ENCODE measurements around the gene GSTM4.
"Not testable (repeated sequence)": the region's sequence is repeated elsewhere in the genome, so short reads cannot be mapped to it uniquely, and the experiment has no call there.

The GSTM4 gene

GRCh38 chr1:109639841-109640184 lies 16.1 kb upstream of the GSTM4 start:
- no peak for DNase-seq

DNA sequence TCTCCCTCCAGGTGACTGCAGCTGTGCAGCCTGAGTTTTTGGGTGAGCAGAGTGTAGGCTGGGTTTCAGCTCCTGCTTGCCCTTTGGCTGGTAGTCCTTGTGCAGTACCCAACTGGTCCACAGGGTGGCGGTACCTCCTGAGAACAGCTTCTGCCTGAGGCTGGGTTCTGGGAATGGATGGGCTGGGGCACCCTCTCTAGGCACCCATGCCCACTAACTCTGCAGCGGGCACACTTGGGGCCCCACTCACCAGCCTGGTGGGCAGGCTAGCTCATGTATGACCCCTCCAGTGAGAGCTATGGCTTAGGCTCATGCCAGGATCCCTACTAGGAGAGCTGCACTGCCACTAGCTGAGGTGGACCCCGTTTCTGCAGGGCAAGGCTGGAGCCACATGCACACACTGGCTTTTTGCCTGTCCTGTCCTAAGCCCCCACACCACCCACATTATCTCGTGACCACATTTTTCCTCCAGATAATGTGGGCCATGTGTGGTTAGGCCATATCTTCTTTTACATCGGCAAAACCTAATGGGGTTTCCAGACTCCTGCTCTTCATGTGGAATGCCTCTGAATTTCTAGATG lies 15.5 kb upstream of the GSTM4 start:
- DNase-seq: peak; percentile 30 to 72

DNA sequence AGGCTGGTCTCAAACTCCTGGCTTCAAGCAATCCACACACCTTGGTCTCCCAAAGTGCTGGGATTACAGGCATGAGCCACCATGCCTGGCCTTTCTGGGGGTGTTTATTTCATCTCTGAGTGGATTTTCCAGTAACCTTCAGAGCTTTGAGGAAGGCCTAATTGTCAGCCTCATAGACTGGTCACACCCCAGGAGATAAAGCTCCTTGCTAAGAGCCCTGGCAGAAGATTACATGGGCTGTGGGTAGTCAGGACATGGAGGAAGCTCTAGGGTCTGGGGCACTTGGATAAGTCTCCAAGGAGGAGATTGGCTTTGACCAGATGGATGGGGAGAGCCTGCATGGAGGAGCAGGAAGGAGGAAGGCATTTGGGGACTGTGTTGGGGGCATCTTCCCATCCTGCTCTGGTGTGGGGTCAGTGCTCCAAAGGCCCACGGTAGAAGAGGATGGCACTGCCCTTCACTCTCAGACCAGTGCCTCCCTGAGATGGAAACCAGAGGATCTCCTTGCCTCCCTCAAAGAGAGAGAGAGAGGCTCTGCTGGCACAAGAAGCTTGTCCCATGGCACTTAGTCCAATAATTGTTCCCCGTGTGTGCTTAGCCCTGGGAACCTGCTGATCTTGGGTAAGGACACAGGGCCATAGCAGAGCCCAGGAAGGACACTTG lies 14.7 kb upstream of the GSTM4 start:
- no peak for DNase-seq

GRCh38 chr1:109641861-109642260 lies 14.0 kb upstream of the GSTM4 start:
- DNase-seq: no peak

DNA sequence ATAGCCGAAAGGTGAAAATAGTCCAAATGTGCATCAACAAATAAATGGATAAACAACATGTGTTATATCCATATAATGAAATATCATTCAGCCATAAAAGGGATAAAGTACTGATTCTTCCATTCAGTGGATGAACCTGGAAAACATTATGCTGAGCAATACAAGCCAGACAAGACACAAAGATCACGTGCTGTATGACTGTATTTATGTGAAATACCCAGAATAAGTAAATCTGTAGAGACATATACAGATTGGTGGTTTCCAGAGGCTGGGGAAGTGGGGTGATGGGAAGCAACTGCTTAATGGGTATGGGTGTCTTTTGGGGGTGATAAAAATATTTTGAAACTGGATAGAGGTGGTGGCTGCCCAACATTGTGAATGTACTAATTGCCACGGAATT lies 13.3 kb upstream of the GSTM4 start:
- DNase-seq: no peak

DNA sequence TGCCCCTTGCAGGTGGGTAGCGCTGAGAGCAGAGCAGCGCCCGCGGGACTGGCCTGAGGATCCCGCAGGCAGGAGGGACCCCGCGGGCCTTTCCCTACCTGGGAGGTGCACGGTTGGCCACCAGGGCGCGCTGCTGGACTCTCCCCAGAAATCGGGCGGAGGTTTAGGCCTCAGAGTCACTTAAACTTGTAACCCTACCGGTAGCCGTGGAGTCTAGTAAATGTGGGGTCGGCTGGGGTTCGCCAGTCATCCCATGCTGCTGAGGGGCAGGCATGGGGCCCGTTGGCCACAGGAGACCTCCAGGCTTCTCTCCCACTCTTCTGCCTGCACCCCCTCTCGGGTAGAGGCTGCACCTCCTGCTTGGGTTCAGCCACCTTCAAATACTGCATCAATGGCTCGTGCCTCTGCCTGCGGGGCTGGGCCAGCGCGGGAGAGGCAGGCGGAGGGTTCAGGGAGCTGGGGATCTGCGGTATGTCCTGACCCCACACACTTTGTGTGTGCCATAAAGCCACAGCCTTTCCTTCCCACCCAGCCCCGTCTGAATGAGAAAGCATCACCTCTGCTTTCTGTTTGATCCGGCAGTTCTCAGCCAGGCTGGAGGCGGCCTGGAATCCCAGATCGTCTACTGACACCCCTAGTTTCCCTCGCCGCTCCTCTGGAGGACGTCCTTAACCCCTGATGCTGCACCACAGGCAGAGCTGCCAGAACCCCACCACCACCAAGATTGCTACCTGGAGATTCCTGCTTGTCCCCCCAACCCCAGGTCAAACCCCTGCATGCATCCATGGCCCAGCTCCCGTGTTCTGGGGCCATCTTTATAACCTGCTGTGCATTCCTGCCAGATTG lies 12.3 kb upstream of the GSTM4 start:
- DNase-seq: peak; percentile 30 to 65

DNA sequence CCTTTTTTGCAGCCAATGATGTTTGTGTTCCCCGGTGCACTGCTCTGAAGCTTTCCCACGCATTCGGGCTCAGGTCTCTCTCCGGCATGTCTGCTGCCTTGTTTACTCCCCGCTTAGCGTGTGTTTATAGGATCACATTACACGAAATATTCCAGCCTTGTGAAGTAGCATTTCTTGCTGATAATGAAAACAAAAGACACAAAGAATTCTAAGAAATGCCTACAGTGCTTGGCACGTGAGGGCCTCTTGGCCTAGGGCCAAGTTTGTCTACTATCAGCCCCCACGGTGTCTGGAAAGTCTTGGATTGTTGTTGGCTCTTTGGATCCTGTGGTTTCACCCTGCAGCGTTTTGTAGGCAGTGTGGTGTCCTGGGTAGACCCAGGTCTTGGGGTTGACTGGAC lies 11.2 kb upstream of the GSTM4 start:
- no peak for DNase-seq

GRCh38 chr1:109649491-109649914 lies 6.4 kb upstream of the GSTM4 start:
- no peak for DNase-seq

GRCh38 chr1:109650609-109651008 lies 5.3 kb upstream of the GSTM4 start:
- no peak for DNase-seq

- DNase-seq: no peak
Measured at GRCh38 chr1:109652402-109652801, 3.5 kb upstream of the GSTM4 start.

DNA sequence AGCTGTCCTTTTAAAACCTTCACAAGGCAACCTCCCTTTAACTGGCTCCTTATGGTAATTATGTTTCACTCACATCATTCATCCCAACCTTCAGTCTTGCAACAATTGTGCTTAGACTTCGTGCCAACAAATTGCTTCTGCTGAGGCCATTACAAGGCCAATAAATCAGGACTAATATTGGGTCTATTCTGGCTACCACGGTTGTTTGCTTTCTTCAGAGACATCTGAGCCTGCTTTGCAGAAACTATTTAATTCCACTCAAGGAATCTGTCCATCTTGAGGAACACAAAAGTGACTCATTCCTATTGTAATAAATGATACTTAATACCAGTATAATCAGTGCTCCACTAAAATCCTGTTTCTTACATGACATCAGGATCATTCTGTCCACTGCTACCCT lies 2.6 kb upstream of the GSTM4 start:
- DNase-seq: no peak

- no peak for DNase-seq
Measured at GRCh38 chr1:109654519-109654918, 1.4 kb upstream of the GSTM4 start.

DNA sequence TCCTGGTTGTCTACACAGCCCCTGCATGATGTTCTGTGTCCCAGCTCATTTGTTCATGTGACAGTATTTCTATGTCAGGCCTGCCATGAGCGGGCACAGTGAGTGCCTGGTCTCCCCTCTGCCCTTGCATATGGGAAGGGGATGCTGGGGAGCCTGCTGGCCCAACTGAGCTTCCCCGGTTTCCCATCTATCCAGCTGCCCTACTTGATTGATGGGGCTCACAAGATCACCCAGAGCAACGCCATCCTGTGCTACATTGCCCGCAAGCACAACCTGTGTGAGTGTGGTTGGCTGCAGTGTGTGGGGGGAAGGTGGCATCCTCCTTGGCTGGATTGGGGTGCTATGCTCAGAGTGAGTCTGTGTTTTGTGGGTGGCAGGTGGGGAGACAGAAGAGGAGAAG lies 1.5 kb downstream of the GSTM4 start:
- no peak for DNase-seq

GRCh38 chr1:109657970-109658369 lies 2.1 kb downstream of the GSTM4 start:
- no peak for DNase-seq

GRCh38 chr1:109658533-109659042 lies 2.7 kb downstream of the GSTM4 start:
- DNase-seq: no peak

GRCh38 chr1:109659145-109659544 lies 3.2 kb downstream of the GSTM4 start:
- no peak for DNase-seq

DNA sequence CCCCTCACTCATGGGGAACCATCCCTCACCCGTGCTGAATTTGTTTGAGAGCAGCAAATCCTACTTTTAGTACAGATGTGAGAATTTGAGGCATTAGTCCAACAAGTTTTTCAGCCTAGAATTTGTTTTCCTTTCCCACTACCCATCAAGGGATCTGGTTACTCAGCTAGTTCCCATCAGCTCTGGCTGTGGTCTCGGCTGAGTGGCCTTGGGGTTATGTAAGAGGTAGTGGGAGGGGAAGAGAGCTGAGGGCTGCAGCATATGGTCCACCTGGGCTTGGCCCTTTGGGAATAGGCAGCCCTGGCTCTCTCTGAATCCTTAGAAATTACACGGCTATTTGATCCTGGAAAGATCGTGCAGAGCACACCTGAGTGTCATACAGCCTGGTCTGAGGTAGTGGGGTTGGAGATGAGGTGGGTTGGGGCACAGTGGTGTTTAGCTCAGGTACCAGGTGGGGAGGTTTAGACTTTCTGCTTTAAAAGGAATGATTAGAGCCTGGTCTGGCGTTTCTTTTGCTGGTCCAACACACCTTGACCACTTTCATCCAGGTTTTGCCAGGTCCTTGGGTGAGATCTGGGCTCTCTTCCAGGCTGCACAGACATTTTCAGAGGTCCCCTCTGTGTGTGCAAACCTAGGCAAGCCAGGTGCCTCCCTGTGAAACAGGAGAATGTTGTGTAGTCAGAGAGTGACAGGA lies 4.2 kb downstream of the GSTM4 start:
- DNase-seq: peak; percentile 83 to 85

DNA sequence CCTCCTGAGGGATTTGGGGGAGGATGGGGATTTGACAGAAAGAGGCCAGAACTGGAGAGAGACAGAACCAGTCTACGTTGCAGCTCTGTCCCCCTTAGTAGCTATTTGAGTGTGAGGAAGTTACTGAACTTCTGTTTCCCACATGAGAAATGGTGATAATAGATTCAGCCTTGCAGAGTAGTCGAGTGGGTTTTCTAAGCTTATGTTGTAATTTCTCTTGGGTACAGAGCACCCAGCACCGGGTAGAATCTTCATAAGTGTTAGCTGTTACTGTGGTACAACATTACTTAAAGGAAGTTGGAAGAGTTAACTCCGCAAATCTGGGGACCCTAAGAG lies 4.8 kb downstream of the GSTM4 start:
- not testable (repeated sequence) for DNase-seq

DNA sequence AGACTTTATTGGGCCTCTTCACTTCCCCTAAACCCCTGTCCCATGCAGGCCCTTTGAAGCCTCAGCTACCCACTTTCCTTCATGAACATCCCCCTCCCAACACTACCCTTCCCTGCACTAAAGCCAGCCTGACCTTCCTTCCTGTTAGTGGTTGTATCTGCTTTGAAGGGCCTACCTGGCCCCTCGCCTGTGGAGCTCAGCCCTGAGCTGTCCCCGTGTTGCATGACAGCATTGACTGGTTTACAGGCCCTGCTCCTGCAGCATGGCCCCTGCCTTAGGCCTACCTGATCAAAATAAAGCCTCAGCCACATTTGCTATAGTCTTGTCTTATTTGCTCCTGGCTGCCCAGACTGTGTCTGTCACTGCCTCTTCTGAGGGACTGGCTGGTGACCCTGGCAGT lies 5.5 kb downstream of the GSTM4 start:
- DNase-seq: no peak

GRCh38 chr1:109664671-109665070 lies 8.8 kb downstream of the GSTM4 start:
- no peak for DNase-seq

DNA sequence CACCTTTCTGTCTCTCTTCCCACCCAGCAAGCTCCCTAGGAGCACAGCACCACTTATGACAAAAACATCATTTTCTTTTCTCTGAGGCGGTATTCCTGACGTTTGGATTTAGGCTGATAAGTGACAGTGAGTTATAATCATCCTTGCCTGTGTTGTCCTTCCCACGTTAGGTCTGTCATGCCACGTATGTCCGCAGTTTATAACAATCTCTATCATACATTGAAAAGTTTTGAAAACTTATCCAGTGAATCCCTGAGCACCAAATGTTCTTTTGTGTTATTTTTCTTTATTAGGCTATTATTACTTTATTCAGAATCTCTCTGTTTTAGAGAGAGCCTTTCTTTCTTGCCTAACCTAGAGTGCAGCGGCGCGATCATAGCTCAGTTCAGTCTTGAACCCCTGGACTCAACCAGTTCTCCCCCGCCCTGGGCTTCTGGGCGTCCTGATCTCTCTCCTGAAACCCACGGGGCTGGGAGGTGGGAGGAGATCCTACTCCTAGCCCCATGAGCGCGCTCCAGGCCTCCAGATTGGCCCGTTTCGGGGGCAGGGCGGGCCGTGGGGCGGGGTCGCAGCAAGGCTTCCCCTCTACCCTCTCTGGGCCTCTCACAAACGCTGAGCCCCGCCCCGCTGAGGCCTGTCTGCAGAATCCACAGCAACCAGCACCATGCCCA lies 11.7 kb downstream of the GSTM4 start, which contains the start of gene GSTM2:
Gene GSTM2 (plus strand): TSS at position 606 of the 671 bp plus-strand sequence. CDS start 59 bp downstream, at position 665.
- DNase-seq: no peak

DNA sequence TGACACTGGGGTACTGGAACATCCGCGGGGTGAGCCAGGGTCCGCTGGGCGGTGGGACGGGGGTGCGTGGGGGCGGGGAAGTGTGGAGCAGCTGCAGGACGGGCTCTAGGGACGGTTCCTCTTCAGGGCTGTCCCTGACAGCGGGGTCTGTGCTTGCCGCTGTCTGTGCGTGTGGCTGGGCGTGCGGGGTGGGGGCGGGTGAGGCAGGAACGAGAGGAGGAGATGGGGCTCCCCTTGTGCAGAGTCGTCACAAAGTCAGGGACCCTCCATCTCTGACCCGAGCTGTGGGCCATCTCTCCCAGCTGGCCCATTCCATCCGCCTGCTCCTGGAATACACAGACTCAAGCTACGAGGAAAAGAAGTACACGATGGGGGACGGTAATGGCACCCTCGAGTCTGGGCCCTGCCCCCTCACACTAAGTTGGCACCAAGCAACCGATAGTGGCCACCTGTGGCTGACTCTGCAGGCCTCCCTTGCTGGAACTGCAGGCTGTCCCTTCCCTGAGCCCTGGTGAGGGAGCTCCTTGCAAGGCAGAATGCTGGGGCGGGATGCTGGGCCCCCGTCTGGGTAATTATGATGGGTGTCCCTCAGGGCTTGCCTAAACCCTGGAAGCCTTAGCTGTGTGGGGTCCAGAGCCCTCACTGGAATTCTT lies 12.3 kb downstream of the GSTM4 start:
- DNase-seq: no peak

All from NCI-H187 (cell line).